Ascending aorta (tissue), 2 donors: ENCODE measurements around the gene SAPCD1. TPM values are rescaled to one million over a fixed set of nuclear protein-coding genes. Genes with fewer than 3 reads are reported as not detected.

Experiments
- DNase-seq, 2 donors: peaks; one replicate each; pipeline ENCODE4 v3.0.0-alpha.2; 2019; ENCODE audit warnings: low spot score in 2 of 2
- H3K27ac ChIP-seq, 2 donors: fragments of 200-600 bp; sonication (generic); one replicate each; pipeline ENCODE4 v1.5.1; 2016 to 2017; ENCODE audit warnings: mild to moderate bottlenecking in 1 of 2
- H3K27me3 ChIP-seq: fragments of 200-600 bp; sonication (generic); one replicate; pipeline ENCODE4 v1.5.1; 2017
- H3K36me3 ChIP-seq, 2 donors: fragments of 200-600 bp; sonication (generic); one replicate each; pipeline ENCODE4 v1.5.1; 2016
- H3K4me1 ChIP-seq, 2 donors: fragments of 200-600 bp; sonication (generic); one replicate each; pipeline ENCODE4 v1.5.1; 2016 to 2017; ENCODE audit warnings: mild to moderate bottlenecking in 1 of 2
- H3K4me3 ChIP-seq, 2 donors: fragments of 200-600 bp; sonication (generic); one replicate each; pipeline ENCODE4 v1.5.1; 2016 to 2017; ENCODE audit warnings: mild to moderate bottlenecking in 1 of 2
- H3K9me3 ChIP-seq, 2 donors: fragments of 200-600 bp; sonication (generic); one replicate each; pipeline ENCODE4 v1.5.1; 2016
- CTCF ChIP-seq, 3 experiments: fragments of 200-600 bp in 2 of 3; fragments of 450-650 bp in 1 of 3; sonication (generic) in 2 of 3; IDR thresholded peaks; one replicate each; pipeline ENCODE4 v1.5.1; 2016 to 2019; ENCODE audit warnings: antibody characterized with exemption in 3 of 3, mild to moderate bottlenecking in 1 of 3, moderate library complexity in 1 of 3
- intact Hi-C: fragments of 100-400 bp; cut with DNase I; formaldehyde crosslinking; loops from one replicate; pipeline ENCODE4 v1.15.1; 2023
- total RNA-seq: library from RNA; depleted of rRNA; stranded (reverse); fragments of >200 nt; gene quantifications from one replicate; pipeline ENCODE4 v1.1.0, GENCODE V29; 2016

The SAPCD1 gene
- total RNA-seq, 1 donor from 2014 or later, result not detected

- intact Hi-C loops, result no loop called here
- no peak overlapping the region for H3K27ac ChIP-seq
- peaks cover 67 to 76% of the 10 kb centered on the region in 2 donors for H3K36me3 ChIP-seq
- H3K9me3 ChIP-seq, result no peaks in the 10 kb centered on the region
- no peak for TF ChIP-seq CTCF (IDR thresholded peaks at IDR 0.05)
- DNase-seq, result no peak
- H3K27me3 ChIP-seq, result no peaks in the 10 kb centered on the region
- H3K4me3 ChIP-seq, result no peak overlapping the region
- H3K4me1 ChIP-seq, result peaks cover 0 to 6% of the 10 kb centered on the region in 2 donors
Measured at GRCh38 chr6:31781244-31782125, 19.0 kb downstream of the SAPCD1 start.

GRCh38 chr6:31782126-31782855 is 19.8 kb downstream of the SAPCD1 start:
- intact Hi-C loops, result no loop called here
- Histone ChIP-seq H3K36me3 (peaks cover 70 to 76% of the 10 kb centered on the region in 2 donors), H3K4me1 (peaks cover 0 to under 1% of the 10 kb centered on the region in 2 donors), H3K9me3 (no peaks in the 10 kb centered on the region), H3K27me3 (no peaks in the 10 kb centered on the region), H3K27ac (no peak overlapping the region), H3K4me3 (no peak overlapping the region)
- no peak for TF ChIP-seq CTCF (IDR thresholded peaks at IDR 0.05)
- DNase-seq, result no peak

- intact Hi-C loops, result no loop called here
- no peak overlapping the region for H3K27ac ChIP-seq
- H3K9me3 ChIP-seq, result no peaks in the 10 kb centered on the region
- no peak overlapping the region for H3K4me3 ChIP-seq
- H3K27me3 ChIP-seq, result no peaks in the 10 kb centered on the region
- H3K4me1 ChIP-seq, result no peaks in the 10 kb centered on the region
- no peak for TF ChIP-seq CTCF (IDR thresholded peaks at IDR 0.05)
- peaks cover 68 to 69% of the 10 kb centered on the region in 2 donors for H3K36me3 ChIP-seq
- DNase-seq, result no peak
Measured at GRCh38 chr6:31784098-31784925, 21.9 kb downstream of the SAPCD1 start.

- intact Hi-C loops, result no loop called here
- Histone ChIP-seq H3K36me3 (peaks cover 59 to 66% of the 10 kb centered on the region in 2 donors), H3K9me3 (no peaks in the 10 kb centered on the region), H3K4me3 (no peak overlapping the region), H3K27me3 (no peaks in the 10 kb centered on the region), H3K4me1 (no peaks in the 10 kb centered on the region), H3K27ac (no peak overlapping the region)
- no peak for TF ChIP-seq CTCF (IDR thresholded peaks at IDR 0.05)
- no peak for DNase-seq
Measured at GRCh38 chr6:31785475-31785874, 23.0 kb downstream of the SAPCD1 start.

GRCh38 chr6:31791324-31792089 is 29.1 kb downstream of the SAPCD1 start:
- no peak for DNase-seq
- Histone ChIP-seq H3K9me3 (no peaks in the 10 kb centered on the region), H3K36me3 (peaks cover 8 to 32% of the 10 kb centered on the region in 2 donors), H3K4me3 (no peak overlapping the region), H3K27me3 (no peaks in the 10 kb centered on the region), H3K4me1 (peaks cover 4 to 13% of the 10 kb centered on the region in 2 donors), H3K27ac (no peak overlapping the region)
- intact Hi-C loops, result no loop called here
- peak in 2 of 3 experiments; percentile 50 to 58 for TF ChIP-seq CTCF (IDR thresholded peaks at IDR 0.05)
